IPS-18a (cell line): ENCODE data around the gene MAD2L1BP.

ENCODE experiments used
- H3K27ac ChIP-seq: one replicate; pipeline ENCODE4 v1.5.1; 2013; ENCODE audit warnings: low read length
- H3K27me3 ChIP-seq: one replicate; pipeline ENCODE4 v1.6.1; 2013; ENCODE audit warnings: mild to moderate bottlenecking, low read length; ENCODE audit not compliant: control insufficient read depth, insufficient read depth
- H3K36me3 ChIP-seq: one replicate; pipeline ENCODE4 v1.6.1; 2013; ENCODE audit warnings: low read depth, low read length; ENCODE audit not compliant: control insufficient read depth
- H3K4me1 ChIP-seq: one replicate; pipeline ENCODE4 v1.6.1; 2013; ENCODE audit warnings: low read depth, low read length; ENCODE audit not compliant: control insufficient read depth
- H3K4me3 ChIP-seq: one replicate; pipeline ENCODE4 v1.5.1; 2013; ENCODE audit warnings: low read length
- H3K9ac ChIP-seq: one replicate; pipeline ENCODE4 v1.6.1; 2013; ENCODE audit warnings: mild to moderate bottlenecking, low read length, moderate library complexity
- H3K9me3 ChIP-seq: one replicate; pipeline ENCODE4 v1.6.1; 2013; ENCODE audit warnings: low read depth, low read length; ENCODE audit not compliant: control insufficient read depth

The MAD2L1BP gene

GRCh38 chr6:43613721-43614395 lies 21.8 kb upstream of the MAD2L1BP start:
- Histone ChIP-seq H3K4me3 (no peak overlapping the region), H3K27me3 (no peaks in the 10 kb centered on the region), H3K9me3 (no peaks in the 10 kb centered on the region), H3K27ac (no peak overlapping the region), H3K4me1 (no peaks in the 10 kb centered on the region), H3K9ac (no peak overlapping the region), H3K36me3 (peaks cover 11% of the 10 kb centered on the region)

DNA sequence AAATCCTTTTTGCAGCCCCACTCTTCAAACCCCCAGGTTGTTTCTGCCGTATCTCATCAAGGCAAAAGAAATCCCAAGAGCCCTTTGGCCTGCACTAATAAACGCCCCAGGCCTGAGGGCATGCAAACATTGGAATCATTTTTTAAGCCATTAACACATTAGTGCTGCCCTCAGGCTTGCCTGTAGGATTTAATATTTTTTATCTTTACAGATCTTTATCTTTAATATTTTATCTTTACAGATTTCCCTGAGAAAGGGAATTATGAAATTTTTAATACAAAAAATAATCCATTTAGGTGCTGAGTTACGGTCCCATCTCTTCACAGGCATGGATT lies 21.3 kb upstream of the MAD2L1BP start:
- H3K4me1 ChIP-seq, result no peaks in the 10 kb centered on the region
- H3K36me3 ChIP-seq, result peaks cover 15% of the 10 kb centered on the region

GRCh38 chr6:43616725-43617472 lies 18.7 kb upstream of the MAD2L1BP start:
- H3K4me3 ChIP-seq, result no peak overlapping the region
- H3K4me1 ChIP-seq, result no peaks in the 10 kb centered on the region
- peaks cover 38% of the 10 kb centered on the region for H3K36me3 ChIP-seq
- no peaks in the 10 kb centered on the region for H3K9me3 ChIP-seq
- no peak overlapping the region for H3K9ac ChIP-seq
- no peaks in the 10 kb centered on the region for H3K27me3 ChIP-seq
- no peak overlapping the region for H3K27ac ChIP-seq

More for the DNA sequence above, 21.3 kb upstream of the MAD2L1BP start:
- Histone ChIP-seq H3K27ac (no peak overlapping the region), H3K27me3 (no peaks in the 10 kb centered on the region), H3K4me3 (no peak overlapping the region), H3K9ac (no peak overlapping the region), H3K9me3 (no peaks in the 10 kb centered on the region)

DNA sequence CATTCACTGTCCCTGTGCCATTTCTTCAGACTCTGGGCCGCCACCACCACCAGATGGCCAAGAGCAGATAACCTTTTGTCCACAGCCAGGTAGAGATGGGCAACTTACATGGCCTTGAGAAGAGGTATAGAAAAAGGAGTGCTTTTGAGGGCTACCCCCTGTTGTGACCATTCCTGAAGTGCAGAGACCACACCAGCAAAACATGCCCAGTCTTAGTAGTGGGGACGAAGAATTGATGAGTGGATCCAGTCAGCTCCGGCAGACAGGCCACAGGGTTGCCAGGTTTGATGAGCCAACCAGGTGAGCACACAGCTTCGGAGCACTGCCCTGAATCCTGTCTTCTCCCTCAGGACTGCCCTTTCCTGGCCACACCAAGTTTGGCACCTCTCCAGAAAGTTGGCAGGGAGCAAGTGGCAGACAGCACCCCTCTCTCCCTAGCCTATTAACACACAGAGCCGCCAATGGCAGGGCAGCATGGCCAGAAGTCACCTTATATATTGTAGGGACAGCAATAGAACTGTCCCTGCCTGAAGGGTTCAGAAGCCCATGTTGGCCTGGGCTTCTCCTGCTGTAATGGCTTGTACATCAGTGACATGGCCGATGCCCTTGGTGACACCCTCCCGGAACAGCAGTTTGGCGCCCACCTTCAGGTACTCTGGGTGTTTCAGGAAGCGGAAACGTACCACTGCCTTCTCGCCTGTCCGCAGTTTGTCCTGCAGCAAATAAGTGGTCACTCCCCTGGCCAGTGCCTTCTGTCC lies 14.4 kb upstream of the MAD2L1BP start:
- H3K4me1 ChIP-seq, result no peaks in the 10 kb centered on the region
- peaks cover 70% of the 10 kb centered on the region for H3K36me3 ChIP-seq
- H3K27me3 ChIP-seq, result no peaks in the 10 kb centered on the region
- no peaks in the 10 kb centered on the region for H3K9me3 ChIP-seq
- no peak overlapping the region for H3K4me3 ChIP-seq
- no peak overlapping the region for H3K27ac ChIP-seq
- H3K9ac ChIP-seq, result no peak overlapping the region

- H3K27ac ChIP-seq, result no peak overlapping the region
These were observed 13.8 kb upstream of the MAD2L1BP start for GRCh38 chr6:43621836-43622180.

DNA sequence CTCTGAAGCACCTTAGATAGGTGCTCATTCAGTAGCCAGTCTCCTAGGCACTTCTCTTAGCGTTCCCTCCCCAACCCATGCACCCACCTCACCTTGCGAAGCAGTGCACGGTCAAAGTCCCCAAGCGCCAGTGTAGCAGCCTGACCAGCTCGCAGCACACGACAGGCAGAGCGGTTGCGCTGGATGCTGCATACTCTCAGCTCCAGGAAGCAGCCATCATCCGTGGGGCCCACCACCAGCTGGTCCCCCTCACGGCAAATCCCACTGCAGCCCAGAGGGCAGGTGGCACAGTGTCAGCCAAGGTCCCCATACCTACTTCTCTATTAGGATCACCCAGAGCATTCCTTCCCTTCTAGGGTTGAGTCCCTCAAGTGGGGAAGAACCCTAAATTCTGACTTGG lies 13.1 kb upstream of the MAD2L1BP start:
- Histone ChIP-seq H3K9ac (no peak overlapping the region), H3K27me3 (no peaks in the 10 kb centered on the region), H3K4me1 (no peaks in the 10 kb centered on the region), H3K36me3 (peaks cover 75% of the 10 kb centered on the region), H3K4me3 (no peak overlapping the region), H3K27ac (no peak overlapping the region), H3K9me3 (no peaks in the 10 kb centered on the region)

More at GRCh38 chr6:43621836-43622180, 13.8 kb upstream of the MAD2L1BP start:
- Histone ChIP-seq H3K36me3 (peaks cover 71% of the 10 kb centered on the region), H3K9me3 (no peaks in the 10 kb centered on the region), H3K27me3 (no peaks in the 10 kb centered on the region), H3K4me3 (no peak overlapping the region), H3K4me1 (no peaks in the 10 kb centered on the region), H3K9ac (no peak overlapping the region)

- no peaks in the 10 kb centered on the region for H3K9me3 ChIP-seq
- H3K9ac ChIP-seq, result no peak overlapping the region
- no peaks in the 10 kb centered on the region for H3K27me3 ChIP-seq
- no peak overlapping the region for H3K4me3 ChIP-seq
- H3K4me1 ChIP-seq, result no peaks in the 10 kb centered on the region
- peaks cover 73% of the 10 kb centered on the region for H3K36me3 ChIP-seq
- no peak overlapping the region for H3K27ac ChIP-seq
These were observed 11.5 kb upstream of the MAD2L1BP start for GRCh38 chr6:43623880-43624785.

DNA sequence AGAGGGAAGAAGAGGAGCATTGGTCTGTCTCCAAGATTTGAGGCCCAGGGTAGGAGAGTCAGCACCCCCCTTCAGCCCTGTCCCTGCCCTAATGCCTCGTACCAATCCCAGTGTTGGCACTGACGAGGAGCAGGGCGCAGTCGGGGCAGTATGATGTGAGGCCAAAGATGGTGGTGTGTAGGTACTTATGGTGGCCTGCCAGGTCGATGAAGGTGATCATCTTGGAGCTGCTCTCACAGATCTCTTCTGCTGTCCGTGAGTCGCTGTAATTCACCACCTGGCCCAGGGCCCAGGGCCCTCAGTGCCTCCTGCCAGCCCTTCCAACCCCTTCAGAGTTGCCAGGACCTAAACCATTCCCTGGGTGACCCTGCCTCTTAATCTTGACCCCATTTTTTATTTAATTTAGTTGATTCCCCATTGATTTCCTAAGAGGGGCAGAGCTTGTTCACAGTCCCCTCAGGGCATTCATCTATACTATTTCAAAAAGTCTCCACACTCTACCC lies 10.8 kb upstream of the MAD2L1BP start:
- Histone ChIP-seq H3K4me3 (no peak overlapping the region), H3K4me1 (no peaks in the 10 kb centered on the region), H3K36me3 (peaks cover 68% of the 10 kb centered on the region), H3K27me3 (no peaks in the 10 kb centered on the region), H3K9ac (no peak overlapping the region), H3K9me3 (no peaks in the 10 kb centered on the region), H3K27ac (no peak overlapping the region)

DNA sequence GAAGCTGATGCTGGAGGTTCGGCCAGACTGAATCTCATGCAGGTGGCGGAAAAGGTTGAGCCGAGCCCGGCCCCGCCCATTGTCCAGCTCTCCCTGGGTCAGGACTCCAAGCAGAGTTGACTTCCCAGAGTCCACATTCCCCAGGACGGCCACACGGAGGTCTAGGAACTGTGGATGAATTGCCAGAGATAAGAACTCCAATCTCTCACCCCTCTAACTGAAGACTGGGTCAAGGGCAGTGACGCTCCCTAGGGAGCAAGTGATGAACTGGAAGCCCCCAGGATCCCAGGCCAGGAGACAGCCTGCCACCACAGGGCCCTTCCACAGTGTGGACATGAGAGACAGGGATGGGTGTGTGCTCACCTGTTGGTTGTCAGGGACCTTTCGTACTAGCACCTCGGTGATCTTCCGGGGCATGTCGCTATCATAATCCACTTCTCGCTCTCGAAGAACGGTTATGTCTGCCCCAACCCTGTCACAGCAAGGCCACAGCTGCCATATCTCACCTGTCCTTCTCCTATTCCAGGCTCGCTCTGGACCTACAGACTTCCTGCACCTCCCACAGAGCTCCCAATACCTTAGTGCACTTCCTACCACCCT lies 10.1 kb upstream of the MAD2L1BP start:
- H3K36me3 ChIP-seq, result peaks cover 62% of the 10 kb centered on the region

GRCh38 chr6:43627008-43627825 lies 8.4 kb upstream of the MAD2L1BP start:
- Histone ChIP-seq H3K27ac (no peak overlapping the region), H3K27me3 (no peaks in the 10 kb centered on the region), H3K9me3 (no peaks in the 10 kb centered on the region), H3K36me3 (peaks cover 45% of the 10 kb centered on the region), H3K4me1 (no peaks in the 10 kb centered on the region), H3K4me3 (no peak overlapping the region), H3K9ac (no peak overlapping the region)

More for the DNA sequence above, 10.1 kb upstream of the MAD2L1BP start:
- Histone ChIP-seq H3K9ac (no peak overlapping the region), H3K9me3 (no peaks in the 10 kb centered on the region), H3K27me3 (no peaks in the 10 kb centered on the region), H3K4me1 (no peaks in the 10 kb centered on the region), H3K4me3 (no peak overlapping the region), H3K27ac (no peak overlapping the region)
